GM18517 (cell line): Measurements from ENCODE around the gene TEX19.
"Not testable (repeated sequence)": the region's sequence is repeated elsewhere in the genome, so short reads cannot be mapped to it uniquely, and the experiment has no call there.

Experiments
- ATAC-seq: cut with Tn5 transposase; IDR thresholded peaks from one replicate; pipeline ENCODE4 v1.9.1; 2021; ENCODE audit warnings: mild to moderate bottlenecking, moderate library complexity; ENCODE audit not compliant: unreplicated experiment

Gene TEX19

DNA sequence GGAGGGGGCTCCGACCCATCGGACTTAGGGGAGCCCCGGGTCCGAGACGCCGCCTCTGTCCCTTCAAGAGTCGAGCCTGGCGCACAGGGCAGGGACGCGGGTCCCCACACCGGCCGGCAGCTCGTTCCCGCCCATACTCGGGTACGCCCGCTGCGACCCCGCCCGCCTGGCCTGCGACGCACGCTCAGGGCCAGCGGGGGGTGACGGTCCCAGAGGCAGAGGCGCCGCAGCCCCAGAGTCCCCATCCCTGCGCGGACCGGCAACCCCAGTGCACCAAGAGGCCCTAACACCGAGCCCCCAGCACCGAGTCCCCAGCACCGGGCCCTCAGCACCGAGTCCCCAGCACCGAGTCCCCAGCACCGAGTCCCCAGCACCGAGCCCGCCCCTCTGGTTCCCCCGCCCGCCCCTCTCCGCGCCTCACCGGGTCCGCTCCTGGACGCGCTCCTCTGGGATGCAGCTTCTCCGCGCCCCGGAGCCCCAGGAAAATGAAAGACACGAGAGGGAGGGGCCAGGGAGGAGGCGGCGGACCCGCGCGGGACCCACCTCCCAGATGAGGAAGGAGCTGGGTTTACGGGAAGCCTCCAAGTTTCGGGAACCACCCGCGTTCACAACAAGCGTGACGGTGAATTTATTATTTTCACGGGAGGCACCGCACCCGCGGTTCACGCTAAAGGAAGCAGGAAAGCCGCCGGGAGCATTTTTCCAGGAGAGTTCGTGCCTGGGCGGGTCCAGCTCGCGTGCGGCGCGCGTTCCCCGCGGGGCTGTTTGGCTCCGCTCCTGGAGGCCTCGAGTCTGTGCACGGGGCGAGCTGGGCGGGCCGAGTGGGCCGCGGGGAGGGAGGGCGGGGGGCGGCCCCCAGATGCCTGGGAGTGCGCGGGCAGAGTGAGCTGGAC, 25.5 kb upstream of the TEX19 start, which contains the start of gene SECTM1:
SECTM1 (minus strand) TSS at position 488 of the 893 bp plus-strand sequence. CDS start 6,526 bp downstream, outside the sequence.
- ATAC-seq = no peak

DNA sequence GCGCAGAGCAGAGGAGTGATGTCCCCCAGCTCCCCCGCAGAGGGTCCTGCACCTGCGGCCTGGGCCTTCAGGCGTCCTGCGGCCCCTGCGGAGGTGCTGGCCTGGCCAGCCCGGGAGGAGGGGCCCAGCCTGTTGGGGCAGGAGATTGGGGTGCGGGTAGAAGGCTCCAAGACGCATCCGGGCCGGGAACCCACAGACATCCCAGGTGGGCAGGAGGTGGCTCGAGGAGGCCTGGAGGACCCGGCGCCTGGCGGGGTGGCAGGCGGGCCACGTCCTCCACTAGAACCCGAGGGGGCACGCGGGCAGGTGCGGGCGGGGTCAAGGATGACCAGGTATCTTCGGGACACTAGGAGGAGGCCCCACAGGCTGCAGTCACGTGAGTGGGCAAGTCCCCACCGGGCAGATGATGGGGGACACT, 24.8 kb upstream of the TEX19 start:
- no peak for ATAC-seq

DNA sequence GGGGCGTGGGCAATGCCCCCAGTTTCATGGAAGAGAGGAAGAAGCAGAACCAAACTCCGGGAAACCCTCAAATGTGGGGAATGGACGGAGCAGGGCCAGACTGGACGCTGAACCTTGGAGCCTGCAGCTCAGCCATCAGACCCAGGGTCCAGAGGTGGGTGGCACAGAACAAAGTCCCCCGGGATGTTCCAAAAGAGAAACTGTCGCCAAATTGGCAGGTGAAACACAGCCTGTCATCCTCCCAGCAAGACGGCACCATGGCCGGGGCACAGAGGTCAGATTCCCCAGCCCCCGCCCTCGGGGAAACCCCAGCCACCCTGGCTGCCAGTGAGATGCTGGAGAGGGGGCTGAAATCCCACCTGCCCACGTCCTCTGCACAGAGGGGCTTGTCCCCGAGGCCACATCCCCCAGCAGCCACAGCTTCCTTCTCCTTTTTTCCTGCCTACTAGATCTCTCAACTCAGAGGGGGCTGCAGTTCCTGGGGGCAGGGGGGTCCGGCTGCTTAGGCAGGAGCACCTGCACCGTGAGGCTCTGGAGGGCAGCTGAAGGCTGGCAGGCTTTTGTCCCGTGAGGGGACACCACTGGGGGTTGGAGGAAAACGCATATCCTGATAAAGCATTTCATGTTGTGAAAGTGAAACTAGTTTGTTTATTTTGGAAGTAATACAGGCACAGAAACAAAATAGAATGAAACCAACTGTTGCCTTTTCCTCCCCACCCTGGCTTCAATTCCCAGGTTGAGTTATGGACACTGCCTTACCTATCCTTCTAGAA, 24.2 kb upstream of the TEX19 start:
- no peak for ATAC-seq

DNA sequence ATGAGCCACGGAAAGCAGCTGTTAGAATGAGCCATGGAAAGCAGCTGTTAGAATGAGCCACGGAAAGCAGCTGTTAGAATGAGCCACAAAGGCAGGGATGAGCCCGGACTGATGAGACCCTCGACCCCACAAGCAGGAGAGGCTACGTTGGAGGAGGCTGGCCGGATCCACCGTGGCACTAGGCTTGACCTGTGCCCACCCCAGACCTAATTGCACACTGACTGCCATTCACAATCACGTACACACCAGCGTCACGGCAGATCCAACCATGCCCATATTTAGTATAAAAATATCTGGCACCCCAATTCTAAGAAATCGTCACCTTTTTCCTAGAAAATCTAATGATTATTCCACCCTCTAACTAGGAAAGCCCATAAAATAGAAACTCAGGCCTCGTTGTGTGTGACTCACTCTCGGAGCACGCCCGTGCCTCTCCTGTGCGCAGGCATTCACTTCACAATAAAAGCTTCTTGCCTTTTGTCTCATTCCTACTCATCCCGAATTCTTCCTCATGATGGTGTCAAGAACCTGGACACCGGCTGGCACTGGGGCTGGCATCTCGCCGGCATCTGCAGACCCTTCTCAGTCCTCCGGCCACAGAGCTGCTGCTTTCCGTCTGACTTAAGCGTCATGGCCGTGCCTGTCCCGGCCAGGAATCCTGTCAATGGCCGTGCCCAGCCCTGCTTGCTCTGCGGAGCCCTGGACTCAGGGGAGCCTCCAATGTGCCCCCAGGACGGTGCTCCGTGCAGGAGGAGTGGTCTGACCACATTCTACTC, 20.0 kb upstream of the TEX19 start:
- no peak for ATAC-seq

DNA sequence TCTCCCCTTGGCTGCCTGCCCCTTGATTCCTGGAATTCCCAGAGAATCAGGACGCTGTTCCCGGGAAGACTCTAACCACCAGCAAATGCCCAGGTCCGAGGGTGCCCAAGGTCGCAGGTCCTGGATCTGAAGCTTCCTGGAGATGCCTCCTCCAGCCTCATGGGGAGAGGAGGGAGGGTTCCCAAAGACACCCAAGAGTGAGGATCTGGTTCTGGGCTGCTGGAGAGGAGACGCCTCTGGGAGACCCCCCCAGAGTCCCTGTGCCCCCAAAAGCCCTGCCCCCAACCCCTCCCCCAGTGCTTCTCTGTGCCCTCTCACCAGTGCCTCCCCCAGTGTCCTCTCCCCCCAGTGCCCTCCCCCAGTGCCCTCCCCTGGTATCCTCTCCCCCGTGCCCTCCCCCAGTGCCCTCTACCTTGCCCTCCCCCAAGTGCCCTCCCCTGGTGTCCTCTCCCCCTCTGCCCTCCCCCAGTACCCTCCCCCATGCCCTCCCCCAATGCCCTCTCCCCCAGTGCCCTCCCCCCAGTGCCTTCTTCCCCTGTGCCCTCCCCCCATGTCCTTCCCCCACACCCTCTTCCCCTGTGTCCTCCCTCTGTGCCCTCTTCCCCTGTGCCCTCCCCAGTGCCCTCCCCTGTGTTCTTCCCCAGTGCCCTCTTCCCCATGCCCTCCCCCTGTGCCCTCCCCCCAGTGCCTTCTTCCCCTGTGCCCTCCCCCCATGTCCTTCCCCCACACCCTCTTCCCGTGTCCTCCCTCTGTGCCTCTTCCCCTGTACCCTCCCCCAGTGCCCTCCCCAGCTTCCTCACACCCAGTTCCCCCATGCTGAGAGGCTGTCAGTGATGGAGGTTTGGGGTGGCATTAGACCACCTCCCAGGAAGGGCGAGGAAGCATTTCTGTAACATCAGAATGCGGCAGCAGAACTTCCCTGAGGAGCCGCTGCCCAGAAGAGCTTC, 19.1 kb upstream of the TEX19 start:
- no peak for ATAC-seq

DNA sequence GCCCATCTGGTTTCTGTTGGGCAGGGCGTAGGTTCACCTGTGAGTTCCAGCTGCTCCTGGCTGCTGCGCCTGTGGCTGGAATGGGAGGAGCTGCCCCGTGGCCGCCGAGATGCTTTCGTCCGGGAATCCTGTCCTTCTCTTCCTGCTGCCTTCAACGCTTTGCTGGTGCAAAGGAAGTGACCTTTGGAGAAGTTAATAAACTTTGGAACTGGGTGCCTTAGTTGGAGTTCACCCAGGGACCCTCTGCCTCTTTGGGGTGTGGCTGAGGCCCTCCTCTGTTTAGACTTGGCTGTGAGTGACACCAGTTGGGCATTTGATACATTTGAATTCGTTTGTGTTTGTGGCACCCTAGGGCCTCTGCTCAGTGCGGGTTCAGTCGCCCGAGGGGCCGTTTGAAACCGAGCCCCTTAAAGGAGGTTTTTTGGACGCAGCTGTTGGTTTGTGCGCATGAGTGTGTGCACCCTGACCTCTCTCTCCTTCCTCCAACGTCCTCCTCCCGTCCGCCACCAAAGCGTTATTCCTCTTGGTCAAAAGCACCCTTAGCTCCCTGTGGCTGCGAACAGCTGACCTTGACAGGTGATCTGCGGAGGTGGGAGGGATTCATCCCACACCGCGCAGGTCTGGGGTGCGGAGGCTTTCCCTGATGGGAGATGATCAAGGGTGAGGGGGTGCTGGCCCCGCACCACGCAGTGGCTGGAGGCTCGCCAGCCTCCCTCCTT, 16.5 kb upstream of the TEX19 start:
- ATAC-seq = no peak

DNA sequence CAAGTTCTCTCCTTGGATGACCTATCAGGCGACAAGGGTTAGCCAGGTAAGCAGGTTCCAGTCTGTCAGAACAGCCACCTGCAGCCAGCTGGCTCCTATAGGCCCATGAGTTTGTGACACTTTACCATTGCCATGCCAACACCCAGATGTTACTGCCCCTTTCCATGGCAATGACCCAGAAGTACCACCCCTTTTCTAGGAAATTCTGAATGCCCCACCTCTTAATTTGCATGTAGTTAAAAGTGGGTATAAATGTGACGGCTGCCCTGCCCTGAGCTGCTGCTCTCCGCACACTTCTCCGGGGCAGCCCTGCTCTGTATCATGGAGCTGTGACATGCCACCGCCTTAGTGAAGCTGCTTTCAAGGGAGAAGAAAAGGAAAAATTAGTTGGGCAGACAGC, 15.5 kb upstream of the TEX19 start:
- ATAC-seq = no peak

DNA sequence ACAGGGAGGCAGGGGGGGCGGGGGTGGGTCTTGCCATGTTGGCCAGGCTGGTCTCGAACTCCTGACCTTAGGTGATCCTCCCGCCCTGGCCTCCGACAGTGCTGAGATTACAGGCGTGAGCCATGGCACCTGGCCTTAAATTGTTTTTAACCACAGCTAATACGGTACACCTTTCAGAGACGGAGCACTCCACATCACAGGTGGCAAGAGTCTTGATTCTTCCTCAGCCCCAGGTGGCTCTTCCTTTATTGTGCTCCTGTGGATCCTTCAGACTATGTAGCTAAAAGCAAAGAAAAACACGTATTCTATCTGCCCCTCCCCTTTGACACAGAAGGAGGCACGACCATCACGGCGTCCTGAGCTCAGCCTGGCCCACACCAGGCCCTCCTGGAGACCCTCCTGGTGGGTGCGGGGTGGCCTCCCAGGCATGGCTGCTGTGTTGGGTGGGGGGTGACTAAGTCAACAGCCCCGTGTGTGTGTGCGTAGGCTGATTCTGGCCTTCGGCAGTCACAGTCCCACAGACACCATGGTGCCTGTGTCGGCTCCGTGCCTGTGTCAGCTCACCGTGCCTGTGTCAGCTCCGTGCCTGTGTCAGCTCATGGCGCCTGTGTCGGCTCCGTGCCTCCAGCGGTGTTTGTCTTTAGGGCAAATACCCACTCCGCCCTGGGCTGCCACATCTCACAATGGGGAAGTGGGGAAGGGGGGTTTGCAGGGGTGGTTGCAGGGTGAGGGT, 14.7 kb upstream of the TEX19 start:
- no peak for ATAC-seq

DNA sequence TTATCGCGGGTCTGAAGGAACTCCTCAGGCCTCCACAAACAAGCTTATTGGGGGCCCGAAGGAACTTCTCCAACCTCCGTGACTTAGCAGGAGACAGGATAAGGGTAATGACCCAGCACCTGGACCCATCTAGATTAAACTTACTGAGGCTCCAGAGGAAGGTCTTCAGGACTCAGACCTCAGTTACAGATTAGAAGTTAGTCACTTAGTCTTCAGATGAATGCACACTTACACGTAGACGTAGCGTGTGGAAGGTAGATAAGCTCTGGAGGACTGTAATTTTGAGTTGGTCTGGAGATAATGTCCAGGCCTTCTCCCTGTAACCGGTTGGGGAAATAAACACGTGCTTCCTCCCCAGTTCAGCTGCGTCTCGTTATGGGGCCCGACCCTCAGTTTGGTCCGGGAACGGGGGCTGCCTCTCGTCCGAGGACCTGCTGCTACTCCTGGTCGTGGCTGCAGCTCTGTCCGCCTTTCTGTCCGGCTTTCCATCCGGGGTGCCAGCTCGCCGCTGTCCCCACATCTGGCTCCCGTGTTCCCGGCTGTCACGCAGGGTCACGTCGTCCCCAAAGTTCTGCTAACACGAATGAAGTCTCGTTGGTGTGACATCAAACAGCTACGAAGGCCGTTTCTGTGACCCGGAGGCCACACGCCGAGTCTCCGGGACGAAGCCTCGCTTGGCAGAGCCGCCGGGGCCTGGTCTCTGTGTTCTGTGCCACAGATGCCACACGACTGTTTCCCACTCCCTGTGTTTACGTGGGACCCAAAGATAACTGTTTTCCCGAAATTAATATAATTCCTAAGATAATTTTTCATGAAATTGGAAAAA, 13.7 kb upstream of the TEX19 start:
- ATAC-seq = no peak

DNA sequence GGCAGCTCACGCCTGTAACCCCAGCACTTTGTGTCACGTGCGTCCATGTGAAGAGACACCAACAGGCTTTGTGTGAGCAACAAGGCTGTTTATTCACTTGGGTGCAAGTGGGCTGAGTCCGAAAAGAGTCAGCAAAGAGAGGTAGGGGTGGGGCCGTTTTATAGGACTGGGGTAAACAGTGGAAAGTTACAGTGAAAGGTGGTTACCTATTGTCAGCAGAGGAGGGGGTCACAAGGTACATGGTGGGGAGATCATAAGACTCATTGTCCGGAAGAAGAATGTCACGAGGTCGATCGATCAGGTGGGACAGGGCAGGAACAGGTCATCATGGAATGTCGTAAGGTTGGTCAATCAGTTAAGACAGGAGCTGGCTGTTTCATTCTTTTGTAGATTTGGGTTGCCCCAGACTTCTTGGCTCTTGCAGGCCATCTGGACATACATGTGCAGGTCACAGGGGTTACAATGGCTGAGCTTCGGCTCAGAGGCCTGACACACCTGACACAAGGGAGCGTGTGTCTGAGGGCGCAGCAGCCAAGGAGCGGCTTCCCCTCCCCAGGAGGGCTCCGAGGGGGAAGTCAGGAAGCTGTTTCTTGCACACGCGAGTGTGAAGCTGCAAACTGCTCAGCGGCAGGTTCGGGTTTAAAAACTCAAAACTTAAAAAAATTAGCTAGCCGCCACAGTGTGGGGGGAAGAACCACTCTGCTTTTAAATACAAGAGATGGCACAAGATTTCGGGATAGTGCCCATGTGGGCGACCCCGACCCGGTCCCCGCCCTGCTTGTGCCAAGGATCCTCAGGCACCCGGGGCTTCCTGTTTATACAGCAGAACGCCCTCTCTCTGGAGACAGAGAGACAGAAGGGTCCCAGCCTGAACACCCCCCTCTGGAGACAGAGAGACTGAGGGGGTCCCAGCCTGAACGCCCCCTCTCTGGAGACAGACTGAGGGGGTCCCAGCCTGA, 12.4 kb upstream of the TEX19 start:
- no peak for ATAC-seq

DNA sequence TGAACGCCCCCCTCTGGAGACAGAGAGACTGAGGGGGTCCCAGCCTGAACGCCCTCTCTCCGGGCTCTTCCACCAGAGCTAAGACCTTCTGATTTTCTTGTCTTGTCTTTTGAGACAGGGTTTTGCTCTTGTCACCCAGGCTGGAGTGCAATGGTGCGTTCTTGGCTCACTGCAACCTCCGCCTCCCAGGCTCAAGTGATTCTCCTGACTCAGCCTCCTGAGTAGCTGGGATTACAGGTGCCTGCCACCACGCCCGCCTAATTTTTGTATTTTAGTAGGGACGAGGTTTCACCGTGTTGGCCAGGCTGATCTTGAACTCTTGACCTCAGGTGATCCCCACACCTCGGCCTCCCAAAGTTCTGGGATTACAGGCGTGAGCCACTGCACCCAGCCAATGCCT, 11.1 kb upstream of the TEX19 start:
- ATAC-seq = not testable (repeated sequence)

DNA sequence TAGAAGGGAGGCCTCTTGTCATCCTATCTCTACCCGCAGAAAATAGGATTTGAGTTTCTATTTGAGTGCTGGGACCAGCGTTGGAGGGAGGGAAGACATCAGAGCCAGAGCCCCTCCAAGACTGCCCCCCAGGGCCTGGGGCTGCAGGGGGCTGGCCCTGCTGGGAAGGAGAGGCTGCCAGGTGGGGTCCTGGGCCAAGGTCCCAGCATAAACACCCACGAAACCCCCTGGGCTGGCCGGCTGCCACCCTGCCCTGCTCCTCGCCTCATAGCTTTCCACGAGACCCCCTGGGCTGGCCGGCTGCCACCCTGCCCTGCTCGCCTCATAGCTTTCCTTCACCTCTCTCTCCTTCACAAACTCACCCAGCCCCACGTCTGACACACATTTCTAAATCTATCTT, 10.6 kb upstream of the TEX19 start:
- ATAC-seq = no peak

DNA sequence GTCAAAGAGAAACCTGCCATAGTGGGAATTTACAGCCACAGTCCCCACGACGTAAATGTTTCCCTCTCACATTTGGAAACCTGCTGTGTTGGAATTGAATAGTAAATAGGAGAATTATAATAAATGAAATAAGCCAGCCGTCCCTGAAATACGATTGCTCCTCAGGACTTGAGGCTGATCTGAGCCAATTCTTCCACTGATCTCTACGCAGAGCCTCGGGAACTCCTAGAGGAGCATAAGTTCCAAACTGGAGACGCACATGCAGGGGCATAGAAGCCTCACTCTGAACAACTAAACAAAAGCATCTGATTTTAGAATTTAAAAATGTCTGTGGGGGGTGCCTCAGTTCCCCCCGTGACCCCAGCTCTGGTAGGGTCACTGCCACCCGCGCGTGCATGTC, 10.2 kb upstream of the TEX19 start:
- no peak for ATAC-seq

DNA sequence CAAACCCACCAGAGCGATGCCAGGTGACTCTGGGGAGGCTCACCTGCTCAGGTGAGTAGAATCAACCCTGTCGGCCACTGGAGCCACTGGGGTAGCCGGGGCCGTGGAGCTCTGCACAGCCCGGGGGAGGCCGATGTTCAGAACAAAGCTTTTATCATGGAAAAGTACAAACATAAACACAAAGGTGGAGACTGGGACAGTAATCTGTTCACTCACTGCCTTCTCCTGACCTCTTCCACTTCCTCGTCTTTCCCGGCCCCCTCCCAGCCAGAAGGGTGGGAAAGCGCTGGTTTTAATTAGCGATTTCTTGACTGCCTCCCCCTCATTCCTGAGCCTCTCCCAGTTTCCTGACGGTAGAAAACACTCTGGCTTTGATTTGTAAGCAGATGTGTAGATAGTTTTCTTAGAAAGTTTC, 9.8 kb upstream of the TEX19 start:
- ATAC-seq = no peak

DNA sequence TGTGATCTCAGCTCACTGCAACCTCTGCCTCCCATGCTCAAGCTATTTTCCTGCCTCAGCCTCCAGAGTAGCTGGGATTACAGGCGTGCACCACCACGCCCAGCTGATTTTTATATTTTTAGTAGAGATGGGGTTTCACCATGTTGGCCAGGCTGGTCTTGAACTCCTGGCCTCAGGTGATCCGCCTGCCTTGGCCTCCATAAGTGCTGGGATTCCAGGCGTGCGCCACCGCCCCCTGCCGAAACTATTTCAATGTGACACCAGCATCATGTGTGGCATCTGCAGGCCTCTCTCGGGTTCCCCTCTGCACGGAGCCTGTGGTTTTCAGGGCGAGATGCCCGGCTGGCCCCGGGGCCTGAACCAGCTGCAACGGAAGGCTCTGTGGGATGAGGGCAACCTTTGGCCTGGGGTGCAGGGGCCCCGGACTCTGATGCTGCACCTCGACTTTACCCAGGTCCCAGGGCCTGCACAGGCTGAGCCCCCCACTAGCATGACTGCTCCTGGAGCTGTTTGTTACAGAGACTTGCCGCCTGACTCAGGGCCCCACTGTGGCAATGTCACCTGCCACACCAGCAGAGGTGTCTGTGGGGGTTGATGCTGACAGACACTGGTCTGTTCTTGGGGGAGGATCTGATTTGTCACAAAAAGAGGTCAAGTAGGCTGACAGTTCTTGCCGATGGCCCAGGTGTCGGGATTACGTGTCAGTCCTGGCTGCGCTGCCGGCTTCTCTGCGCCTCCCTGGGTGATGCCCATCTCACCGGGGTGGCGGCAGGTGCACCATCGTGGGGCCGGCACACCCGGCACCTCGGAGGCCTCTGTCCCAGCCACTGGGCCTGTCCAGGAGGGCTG, 8.6 kb upstream of the TEX19 start:
- ATAC-seq = no peak

DNA sequence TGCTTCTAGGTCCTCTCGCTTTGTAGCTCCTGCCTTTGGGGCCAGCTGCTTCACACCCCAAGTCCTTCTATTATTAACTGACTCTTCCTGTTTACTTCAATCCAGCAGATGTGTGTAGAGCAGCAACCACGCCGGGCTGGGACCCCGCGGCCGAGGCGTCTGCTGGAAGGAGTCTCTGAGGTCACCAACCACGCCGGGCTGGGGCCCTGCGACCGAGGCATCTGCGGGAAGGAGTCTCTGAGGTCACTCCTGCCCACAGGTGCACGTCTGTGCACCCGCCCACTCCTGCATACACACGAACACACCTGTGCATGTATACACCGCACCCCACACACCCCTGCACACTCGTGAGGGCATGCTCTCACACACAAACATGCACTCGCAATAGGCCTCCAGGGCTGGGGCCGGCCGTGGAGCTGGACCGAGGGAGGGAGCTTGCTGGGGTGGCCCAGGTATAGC, 7.8 kb upstream of the TEX19 start:
- no peak for ATAC-seq
